IMR-90 (cell line): Measurements from ENCODE around the gene SH3GL2. TPM values are rescaled to one million over a fixed set of nuclear protein-coding genes. Genes with fewer than 3 reads are reported as not detected.

Experiments used
- ATAC-seq: fragments of 200-7000 bp; cut with Tn5 transposase; 2 replicates; pipeline ENCODE4 v1.9.1; 2020; ENCODE audit warnings: low read depth, mild to moderate bottlenecking, moderate library complexity
- BruUV-seq: library from RNA; stranded (reverse); fragments of 400-500 nt; replicated peaks from 2 replicates; lab custom pipeline; 2021; lab: Mats Ljungman, UMichigan
- CTCF ChIA-PET: fragments of 300-600 bp; formaldehyde crosslinking; extraction: SDS; loops from one replicate; lab custom pipeline; 2021; ENCODE audit warnings: antibody characterized with exemption; lab: Yijun Ruan, JAX
- POLR2A ChIA-PET: fragments of 300-600 bp; sonication (Branson Sonifier 250); formaldehyde crosslinking; loops from one replicate; lab custom pipeline; 2022; ENCODE audit warnings: antibody characterized with exemption; ENCODE audit not compliant: unreplicated experiment; lab: Charles Lee
- DNase-seq: peaks from one replicate; pipeline ENCODE4 v3.0.0; 2013
- H2AFZ ChIP-seq: replicated peaks from 2 replicates; pipeline ENCODE3; 2013; ENCODE audit warnings: low read length, mild to moderate bottlenecking; ENCODE audit not compliant: poor library complexity
- H2AK5ac ChIP-seq: 2 replicates; pipeline ENCODE4 v1.6.1; 2013; ENCODE audit warnings: low read depth, low read length, inconsistent platforms
- H2AK9ac ChIP-seq: replicated peaks from 2 replicates; pipeline ENCODE3; 2013; ENCODE audit warnings: mild to moderate bottlenecking, low read depth, low read length, moderate library complexity; ENCODE audit not compliant: poor library complexity
- H2BK120ac ChIP-seq: 2 replicates; pipeline ENCODE4 v1.6.1; 2013; ENCODE audit warnings: low read depth, low read length, inconsistent platforms
- H2BK15ac ChIP-seq: 3 replicates; pipeline ENCODE4 v1.6.1; 2013; ENCODE audit warnings: low read depth, low read length, inconsistent platforms
- H2BK20ac ChIP-seq: 2 replicates; pipeline ENCODE4 v1.6.1; 2013; ENCODE audit warnings: low read depth, mild to moderate bottlenecking, inconsistent platforms, low read length, moderate library complexity
- H2BK5ac ChIP-seq: 2 replicates; pipeline ENCODE4 v1.6.1; 2013; ENCODE audit warnings: mild to moderate bottlenecking, low read depth, low read length, inconsistent platforms; ENCODE audit not compliant: poor library complexity, severe bottlenecking
- H3K14ac ChIP-seq: replicated peaks from 2 replicates; pipeline ENCODE4 v1.6.1; 2013; ENCODE audit warnings: low read depth, low read length, inconsistent platforms
- H3K18ac ChIP-seq: 2 replicates; pipeline ENCODE4 v1.6.1; 2013; ENCODE audit warnings: low read depth, low read length, control low read depth
- H3K23ac ChIP-seq: 2 replicates; pipeline ENCODE4 v1.6.1; 2013; ENCODE audit warnings: low read depth, low read length, inconsistent platforms
- H3K27ac ChIP-seq: 2 replicates; pipeline ENCODE4 v1.5.1; 2013; ENCODE audit warnings: mild to moderate bottlenecking, control low read depth, low read length; ENCODE audit not compliant: insufficient read depth
- H3K27me3 ChIP-seq: 2 replicates; pipeline ENCODE4 v1.6.1; 2013; ENCODE audit warnings: low read length; ENCODE audit not compliant: control insufficient read depth, insufficient read depth
- H3K36me3 ChIP-seq: 2 replicates; pipeline ENCODE4 v1.6.1; 2013; ENCODE audit warnings: low read length, mixed read lengths; ENCODE audit not compliant: control insufficient read depth, insufficient read depth
- H3K4ac ChIP-seq: 2 replicates; pipeline ENCODE4 v1.6.1; 2013; ENCODE audit warnings: low read depth, low read length, inconsistent platforms
- H3K4me1 ChIP-seq: 2 replicates; pipeline ENCODE4 v1.6.1; 2013; ENCODE audit warnings: low read length, mixed read lengths; ENCODE audit not compliant: control insufficient read depth, insufficient read depth
- H3K4me2 ChIP-seq: 2 replicates; pipeline ENCODE4 v1.6.1; 2013; ENCODE audit warnings: low read depth, mild to moderate bottlenecking, control low read depth, low read length, moderate library complexity
- H3K4me3 ChIP-seq: 2 replicates; pipeline ENCODE4 v1.5.1; 2013; ENCODE audit warnings: low read depth, mild to moderate bottlenecking, control low read depth, low read length, moderate library complexity; ENCODE audit not compliant: insufficient read depth
- H3K56ac ChIP-seq: 2 replicates; pipeline ENCODE4 v1.6.1; 2013; ENCODE audit warnings: low read length, inconsistent platforms; ENCODE audit not compliant: insufficient read depth; ENCODE audit errors: extremely low read depth
- H3K79me1 ChIP-seq, 2 experiments: 2 replicates each; pipeline ENCODE4 v1.6.1; 2013; ENCODE audit warnings: low read length in 2 of 2, inconsistent platforms in 1 of 2, low read depth in 1 of 2
- H3K9ac ChIP-seq: 2 replicates; pipeline ENCODE4 v1.6.1; 2013; ENCODE audit warnings: low read depth, low read length, control low read depth
- H3K9me1 ChIP-seq: 2 replicates; pipeline ENCODE4 v1.6.1; 2013; ENCODE audit warnings: low read length, inconsistent platforms; ENCODE audit not compliant: insufficient read depth
- H3K9me3 ChIP-seq: 2 replicates; pipeline ENCODE4 v1.6.1; 2013; ENCODE audit warnings: low read length; ENCODE audit not compliant: control insufficient read depth, insufficient read depth
- H4K20me1 ChIP-seq: 2 replicates; pipeline ENCODE4 v1.6.1; 2013; ENCODE audit warnings: low read length, inconsistent platforms; ENCODE audit not compliant: insufficient read depth
- H4K5ac ChIP-seq: 2 replicates; pipeline ENCODE4 v1.6.1; 2013; ENCODE audit warnings: mild to moderate bottlenecking, low read depth, low read length, control low read depth
- H4K8ac ChIP-seq, 2 experiments: 2 replicates each; pipeline ENCODE4 v1.6.1; 2013; ENCODE audit warnings: low read depth in 2 of 2, low read length in 2 of 2, control low read depth in 1 of 2, inconsistent platforms in 1 of 2
- H4K91ac ChIP-seq: 2 replicates; pipeline ENCODE4 v1.6.1; 2013; ENCODE audit warnings: low read depth, low read length, inconsistent platforms; ENCODE audit not compliant: insufficient read depth
- CHD1 ChIP-seq: IDR thresholded peaks from 2 replicates; pipeline ENCODE4 v1.6.1; 2012; ENCODE audit warnings: low read depth, low read length, improper control_type of control experiment
- MAFK ChIP-seq: IDR thresholded peaks from 2 replicates; pipeline ENCODE4 v1.6.1; 2012; ENCODE audit warnings: low read depth, low read length, improper control_type of control experiment
- POLR2A ChIP-seq: IDR thresholded peaks from 2 replicates; pipeline ENCODE4 v1.6.1; 2012; ENCODE audit warnings: mild to moderate bottlenecking, low read depth, low read length
- RCOR1 ChIP-seq: IDR thresholded peaks from 2 replicates; pipeline ENCODE4 v1.6.1; 2012; ENCODE audit warnings: mild to moderate bottlenecking, low read length, improper control_type of control experiment; ENCODE audit not compliant: insufficient replicate concordance
- WGBS, 2 experiments: methylation state at CpG; one replicate each; pipeline versions ENCODE4 v1.1.5 to v1.1.7; 2013; ENCODE audit warnings: missing lambda C conversion rate in 2 of 2; ENCODE audit not compliant: insufficient read length in 1 of 2; ENCODE audit errors: extremely low coverage in 2 of 2; 5-methylcytosine and 5-hydroxymethylcytosine counted together
- dilution Hi-C: fragments of 300-500 bp; cut with HindIII; formaldehyde crosslinking; loops from one replicate; pipeline ENCODE4 v1.14.3; 2018; ENCODE audit warnings: low sequenced_read_pairs; ENCODE audit not compliant: unreplicated experiment
- in situ Hi-C: fragments of 300-500 bp; cut with MboI; formaldehyde crosslinking; loops from 3 replicates; pipeline ENCODE4 v1.14.3; 2019; ENCODE audit warnings: low sequenced_read_pairs, inconsistent platforms, mixed read lengths
- intact Hi-C: fragments of 100-400 bp; cut with micrococcal nuclease; formaldehyde crosslinking; loops from 2 replicates; pipeline ENCODE4 v1.10.0; 2022
- polyA plus RNA-seq, 3 experiments: library from polyadenylated mRNA; depleted of rRNA; stranded (reverse); fragments of >200 nt; gene quantifications; 2 replicates each; pipeline ENCODE4 v1.2.3, GENCODE V29; 2012; ENCODE audit warnings: low replicate concordance in 1 of 3
- total RNA-seq: library from RNA; depleted of rRNA; stranded (reverse); fragments of >200 nt; gene quantifications from 2 replicates; pipeline ENCODE4 v1.2.3, GENCODE V29; 2012
- TF ChIP-seq, protein P1 (sequence below): fragments of 150-350 bp; IDR thresholded peaks from 2 replicates; pipeline ENCODE4 v1.6.1; 2017; ENCODE audit warnings: mild to moderate bottlenecking, antibody characterized with exemption, low read length, low read depth

Gene SH3GL2
- total and polyA plus RNA-seq, 2 of the 4 experiments (the other 2 are of a cell fraction) = under 0.01 to 0.05 TPM

DNA sequence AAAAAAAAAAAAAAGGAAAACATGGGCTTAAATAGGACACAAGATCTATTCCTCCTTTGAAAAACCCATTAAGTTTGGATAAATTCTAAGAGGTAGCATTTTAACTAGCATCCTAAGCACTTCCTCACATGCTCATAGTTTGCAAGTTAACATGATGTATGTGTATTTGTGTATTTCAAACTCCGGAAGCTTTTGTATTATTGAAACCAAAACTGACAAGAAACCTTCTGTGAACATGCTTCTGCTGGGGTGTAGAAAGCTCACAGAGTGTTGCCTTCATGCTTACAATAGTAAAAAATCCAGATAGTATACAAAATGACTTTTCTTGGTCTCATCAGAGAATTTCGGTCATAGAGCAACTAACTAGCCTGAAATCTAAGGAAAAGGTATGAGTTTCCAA, 103.8 kb downstream of the SH3GL2 start:
- no peaks in the 10 kb centered on the region for H4K20me1 ChIP-seq
- H3K36me3 ChIP-seq = no peaks in the 10 kb centered on the region
- 50% methylated on average over 1 of the region's 2 CpGs; no CpG with 5 or more reads in 1 of the 2 experiments for WGBS, 2 experiments
- no peak overlapping the region for H2BK5ac ChIP-seq
- no peak overlapping the region for H2BK15ac ChIP-seq
- H3K23ac ChIP-seq = no peak overlapping the region
- BruUV-seq = no TSS peak
- no peak overlapping the region for H3K18ac ChIP-seq
- no peak overlapping the region for H2AK9ac ChIP-seq
- intact Hi-C loops (no loop called here), in situ Hi-C loops (no loop called here), dilution Hi-C loops (no loop called here)
- ATAC-seq (no peak), DNase-seq (no peak)
- POLR2A ChIA-PET = no interaction called here
- H3K4me3 ChIP-seq = no peak overlapping the region
- no peak overlapping the region for H2BK20ac ChIP-seq
- no peaks in the 10 kb centered on the region for H3K79me1 ChIP-seq
- no peaks in the 10 kb centered on the region for H3K9me3 ChIP-seq
- no peak overlapping the region for H4K8ac ChIP-seq
- no peaks in the 10 kb centered on the region for H3K27me3 ChIP-seq
- no peak overlapping the region for H3K56ac ChIP-seq
- H3K4me2 ChIP-seq = no peak overlapping the region
- no peaks in the 10 kb centered on the region for H3K9me1 ChIP-seq
- CTCF ChIA-PET = no interaction called here
- no peak overlapping the region for H2AFZ ChIP-seq
- H3K9ac ChIP-seq = no peak overlapping the region
- H3K4me1 ChIP-seq = no peaks in the 10 kb centered on the region
- no peak overlapping the region for H2BK120ac ChIP-seq
- H4K5ac ChIP-seq = no peak overlapping the region
- TF ChIP-seq CHD1 (no peak), MAFK (no peak), POLR2A (no peak), RCOR1 (no peak)
- TF ChIP-seq, protein P1, sequence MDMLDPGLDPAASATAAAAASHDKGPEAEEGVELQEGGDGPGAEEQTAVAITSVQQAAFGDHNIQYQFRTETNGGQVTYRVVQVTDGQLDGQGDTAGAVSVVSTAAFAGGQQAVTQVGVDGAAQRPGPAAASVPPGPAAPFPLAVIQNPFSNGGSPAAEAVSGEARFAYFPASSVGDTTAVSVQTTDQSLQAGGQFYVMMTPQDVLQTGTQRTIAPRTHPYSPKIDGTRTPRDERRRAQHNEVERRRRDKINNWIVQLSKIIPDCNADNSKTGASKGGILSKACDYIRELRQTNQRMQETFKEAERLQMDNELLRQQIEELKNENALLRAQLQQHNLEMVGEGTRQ = no peak
- no peak overlapping the region for H3K14ac ChIP-seq
- H3K27ac ChIP-seq = no peak overlapping the region
- no peak overlapping the region for H3K4ac ChIP-seq
- H2AK5ac ChIP-seq = no peak overlapping the region
- no peak overlapping the region for H4K91ac ChIP-seq
